Panc1 (cell line): ENCODE results near the gene PPIL1.

Experiments
- POLR2AphosphoS5 ChIP-seq: IDR thresholded peaks from 2 replicates; pipeline ENCODE4 v1.6.1; 2012; ENCODE audit warnings: mild to moderate bottlenecking, low read depth, low read length, moderate library complexity
- SIN3A ChIP-seq: IDR thresholded peaks from 2 replicates; pipeline ENCODE4 v1.6.1; 2012; ENCODE audit warnings: low read depth, mild to moderate bottlenecking, low read length, moderate library complexity, borderline replicate concordance; ENCODE audit not compliant: insufficient read depth
- TF ChIP-seq, protein P1 (sequence below): fragments of 450-650 bp; IDR thresholded peaks from 2 replicates; pipeline ENCODE4 v1.5.1; 2017; ENCODE audit warnings: mild to moderate bottlenecking

GRCh38 chr6:36837022-36837339, 37.6 kb downstream of the PPIL1 start:
- TF ChIP-seq, protein P1, sequence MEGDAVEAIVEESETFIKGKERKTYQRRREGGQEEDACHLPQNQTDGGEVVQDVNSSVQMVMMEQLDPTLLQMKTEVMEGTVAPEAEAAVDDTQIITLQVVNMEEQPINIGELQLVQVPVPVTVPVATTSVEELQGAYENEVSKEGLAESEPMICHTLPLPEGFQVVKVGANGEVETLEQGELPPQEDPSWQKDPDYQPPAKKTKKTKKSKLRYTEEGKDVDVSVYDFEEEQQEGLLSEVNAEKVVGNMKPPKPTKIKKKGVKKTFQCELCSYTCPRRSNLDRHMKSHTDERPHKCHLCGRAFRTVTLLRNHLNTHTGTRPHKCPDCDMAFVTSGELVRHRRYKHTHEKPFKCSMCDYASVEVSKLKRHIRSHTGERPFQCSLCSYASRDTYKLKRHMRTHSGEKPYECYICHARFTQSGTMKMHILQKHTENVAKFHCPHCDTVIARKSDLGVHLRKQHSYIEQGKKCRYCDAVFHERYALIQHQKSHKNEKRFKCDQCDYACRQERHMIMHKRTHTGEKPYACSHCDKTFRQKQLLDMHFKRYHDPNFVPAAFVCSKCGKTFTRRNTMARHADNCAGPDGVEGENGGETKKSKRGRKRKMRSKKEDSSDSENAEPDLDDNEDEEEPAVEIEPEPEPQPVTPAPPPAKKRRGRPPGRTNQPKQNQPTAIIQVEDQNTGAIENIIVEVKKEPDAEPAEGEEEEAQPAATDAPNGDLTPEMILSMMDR, result no peak
- no peak for TF ChIP-seq SIN3A
- no peak for TF ChIP-seq POLR2AphosphoS5
